Testis (tissue), 3 donors: ENCODE measurements around the gene CMKLR1. TPM values are rescaled to one million over a fixed set of nuclear protein-coding genes. Genes with fewer than 3 reads are reported as not detected.

Experiments used
- DNase-seq: peaks from one replicate; pipeline ENCODE4 v3.0.0-alpha.2; 2019
- H3K27ac ChIP-seq, 2 donors: fragments of 200-600 bp; sonication (generic); one replicate each; pipeline ENCODE4 v1.5.1; 2019
- H3K27me3 ChIP-seq: fragments of 200-600 bp; sonication (generic); one replicate; pipeline ENCODE4 v1.5.1; 2019
- H3K36me3 ChIP-seq: fragments of 200-600 bp; sonication (generic); one replicate; pipeline ENCODE4 v1.5.1; 2017; ENCODE audit warnings: low read depth; ENCODE audit errors: missing control alignments
- H3K4me1 ChIP-seq: fragments of 200-600 bp; sonication (generic); one replicate; pipeline ENCODE4 v1.5.1; 2019
- H3K4me3 ChIP-seq, 2 donors: fragments of 200-600 bp; sonication (generic); one replicate each; pipeline ENCODE4 v1.5.1; 2017 to 2019
- H3K9me3 ChIP-seq: fragments of 200-600 bp; sonication (generic); one replicate; pipeline ENCODE4 v1.5.1; 2017
- POLR2A ChIP-seq: fragments of 450-650 bp; IDR thresholded peaks from one replicate; pipeline ENCODE4 v1.6.1; 2017; ENCODE audit warnings: antibody characterized with exemption, mild to moderate bottlenecking, moderate library complexity
- WGBS, 2 donors: methylation state at CpG; one replicate each; pipeline ENCODE4 v1.1.5; 2018; 5-methylcytosine and 5-hydroxymethylcytosine counted together
- intact Hi-C: fragments of 100-400 bp; cut with DNase I; formaldehyde crosslinking; loops from one replicate; pipeline ENCODE4 v1.15.1; 2023; ENCODE audit warnings: low total_unique reads
- polyA plus RNA-seq: library from polyadenylated mRNA; stranded (reverse); fragments of 350-450 nt; fragmentation: Illumina TruSeq; extraction: RNeasy Lipid Tissue Mini Kit (QIAGEN cat#74804); gene quantifications from one replicate; pipeline ENCODE4 v1.2.3, GENCODE V29; 2014; ENCODE audit warnings: low read depth, low replicate concordance; ENCODE audit not compliant: insufficient read depth
- total RNA-seq, 2 donors: library from RNA; depleted of rRNA; stranded (reverse); fragments of >200 nt; gene quantifications; one replicate each; pipeline ENCODE4 v1.2.3, GENCODE V29; 2016
- TF ChIP-seq, protein P1 (sequence below), 3 experiments: fragments of 450-650 bp in 2 of 3; fragments of 200-600 bp in 1 of 3; sonication (generic) in 1 of 3; IDR thresholded peaks; one replicate each; pipeline ENCODE4 v1.5.1; 2016 to 2019; ENCODE audit warnings: antibody characterized with exemption in 3 of 3, mild to moderate bottlenecking in 2 of 3, moderate library complexity in 1 of 3

The CMKLR1 gene
- total and polyA plus RNA-seq, 3 donors from 2014 or later: 2.4 to 9.5 (median 4.8) TPM

DNA sequence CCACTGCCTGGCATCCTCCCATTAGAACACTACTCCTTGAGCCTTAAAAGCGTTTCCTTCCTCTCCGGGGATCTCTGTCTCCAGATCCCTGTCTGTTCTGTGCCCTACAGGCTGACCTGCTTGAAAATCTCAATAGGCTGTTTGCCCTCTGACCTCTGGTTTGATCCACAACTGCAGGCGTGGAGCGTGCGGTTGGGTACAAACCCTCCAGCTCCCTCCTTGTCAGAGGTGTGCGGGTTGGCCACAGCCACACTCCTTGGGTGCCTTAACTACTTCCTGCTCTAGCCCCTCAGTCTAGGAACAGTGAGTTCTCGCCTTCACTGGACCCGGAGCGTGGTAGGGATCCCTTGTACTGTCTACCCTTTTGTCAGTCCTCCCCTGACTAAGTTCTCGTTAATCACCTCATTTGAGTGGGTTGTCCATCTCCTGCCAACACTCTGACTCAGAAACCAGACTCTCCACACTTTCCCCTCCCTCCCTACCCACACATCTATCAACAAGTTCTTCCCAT is 33.1 kb downstream of the CMKLR1 start:
- Histone ChIP-seq H3K4me3 (no peak overlapping the region), H3K9me3 (no peaks in the 10 kb centered on the region), H3K36me3 (no peaks in the 10 kb centered on the region), H3K4me1 (peaks cover 50% of the 10 kb centered on the region), H3K27ac (peak overlapping the region; percentile 58 to 88), H3K27me3 (no peaks in the 10 kb centered on the region)
- intact Hi-C loops: no loop called here
- DNase-seq: no peak
- WGBS, 2 donors: 44 to 48% methylated on average over 10 of the region's 10 CpGs
- TF ChIP-seq, protein P1, sequence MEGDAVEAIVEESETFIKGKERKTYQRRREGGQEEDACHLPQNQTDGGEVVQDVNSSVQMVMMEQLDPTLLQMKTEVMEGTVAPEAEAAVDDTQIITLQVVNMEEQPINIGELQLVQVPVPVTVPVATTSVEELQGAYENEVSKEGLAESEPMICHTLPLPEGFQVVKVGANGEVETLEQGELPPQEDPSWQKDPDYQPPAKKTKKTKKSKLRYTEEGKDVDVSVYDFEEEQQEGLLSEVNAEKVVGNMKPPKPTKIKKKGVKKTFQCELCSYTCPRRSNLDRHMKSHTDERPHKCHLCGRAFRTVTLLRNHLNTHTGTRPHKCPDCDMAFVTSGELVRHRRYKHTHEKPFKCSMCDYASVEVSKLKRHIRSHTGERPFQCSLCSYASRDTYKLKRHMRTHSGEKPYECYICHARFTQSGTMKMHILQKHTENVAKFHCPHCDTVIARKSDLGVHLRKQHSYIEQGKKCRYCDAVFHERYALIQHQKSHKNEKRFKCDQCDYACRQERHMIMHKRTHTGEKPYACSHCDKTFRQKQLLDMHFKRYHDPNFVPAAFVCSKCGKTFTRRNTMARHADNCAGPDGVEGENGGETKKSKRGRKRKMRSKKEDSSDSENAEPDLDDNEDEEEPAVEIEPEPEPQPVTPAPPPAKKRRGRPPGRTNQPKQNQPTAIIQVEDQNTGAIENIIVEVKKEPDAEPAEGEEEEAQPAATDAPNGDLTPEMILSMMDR (IDR thresholded peaks at IDR 0.05): no peak
- TF ChIP-seq POLR2A: no peak

DNA sequence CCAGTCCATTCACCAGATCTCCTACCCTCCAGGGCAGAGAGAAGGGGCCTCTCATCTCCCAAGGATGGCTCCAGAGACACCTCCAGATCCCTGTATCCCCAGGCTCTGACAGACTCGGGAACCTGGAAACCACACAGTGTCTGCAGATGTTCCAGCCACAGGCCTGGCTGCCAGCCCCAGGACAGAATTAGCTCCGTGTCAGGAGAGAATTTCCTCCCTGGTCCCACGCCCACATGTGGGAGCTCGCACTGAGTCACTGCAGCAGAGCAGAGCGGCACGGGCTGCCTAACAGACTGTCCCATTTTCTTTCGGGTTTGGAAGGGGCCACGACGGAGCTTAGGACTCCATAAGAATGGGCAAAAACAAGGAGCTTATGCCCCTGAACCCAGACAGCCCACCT is 33.6 kb downstream of the CMKLR1 start:
- Histone ChIP-seq H3K4me3 (no peak overlapping the region), H3K36me3 (no peaks in the 10 kb centered on the region), H3K4me1 (peaks cover 50% of the 10 kb centered on the region), H3K27me3 (no peaks in the 10 kb centered on the region), H3K27ac (peak overlapping the region; percentile 58 to 88), H3K9me3 (no peaks in the 10 kb centered on the region)
- 39 to 47% methylated on average over 6 to 9 of the region's 9 CpGs for WGBS, 2 donors
- no peak for TF ChIP-seq POLR2A
- TF ChIP-seq, protein P1 (IDR thresholded peaks at IDR 0.05): no peak
- intact Hi-C loops: no loop called here
- peak; percentile 87 for DNase-seq

DNA sequence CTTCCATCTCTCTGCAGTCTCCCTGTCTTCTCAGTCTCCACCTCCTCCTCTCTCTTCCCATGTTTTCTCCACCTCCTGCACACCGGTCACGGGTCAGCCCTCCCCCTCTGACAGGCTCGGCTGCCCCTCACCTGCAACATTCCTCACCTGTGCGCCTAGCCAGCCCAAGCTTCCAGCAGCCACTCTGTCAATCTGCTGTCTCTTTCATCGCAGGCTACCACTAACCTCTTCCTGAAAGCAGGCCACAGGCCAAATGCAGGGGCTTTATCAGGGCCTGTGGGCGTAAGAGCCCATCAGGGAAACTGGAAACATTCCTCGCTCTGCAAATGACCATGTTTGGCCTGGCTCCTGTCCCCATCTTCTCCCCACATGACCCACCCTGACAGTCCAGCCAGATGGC is 34.5 kb downstream of the CMKLR1 start:
- TF ChIP-seq, protein P1 (IDR thresholded peaks at IDR 0.05): no peak
- TF ChIP-seq POLR2A: no peak
- Histone ChIP-seq H3K9me3 (no peaks in the 10 kb centered on the region), H3K27me3 (no peaks in the 10 kb centered on the region), H3K4me3 (no peak overlapping the region), H3K27ac (peak overlapping the region in 1 of 2 donors; percentile 88), H3K4me1 (peaks cover 50% of the 10 kb centered on the region), H3K36me3 (no peaks in the 10 kb centered on the region)
- intact Hi-C loops: no loop called here
- WGBS, 2 donors: 47 to 69% methylated on average over 5 to 7 of the region's 7 CpGs
- DNase-seq: no peak

DNA sequence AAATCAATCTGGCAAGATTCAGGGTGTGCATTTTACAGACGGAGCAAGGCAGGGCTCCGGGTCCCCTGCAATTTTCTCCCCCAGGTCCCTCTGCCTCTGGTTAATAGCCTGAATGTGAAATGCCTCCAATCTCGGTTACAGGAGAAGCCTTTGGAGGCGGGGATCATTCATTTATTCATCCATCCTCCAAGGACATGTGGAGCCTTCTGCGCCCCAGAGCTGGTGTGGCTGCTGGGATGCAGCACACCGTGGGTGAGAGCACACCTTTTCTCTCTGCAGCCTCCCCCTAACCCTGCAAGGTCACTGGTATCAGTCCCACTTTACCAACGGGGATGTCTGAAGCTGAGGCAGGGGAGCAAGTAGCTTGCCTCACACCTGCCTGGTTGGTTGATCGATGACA is 35.4 kb downstream of the CMKLR1 start:
- Histone ChIP-seq H3K36me3 (no peaks in the 10 kb centered on the region), H3K27ac (peak overlapping the region in 1 of 2 donors; percentile 88), H3K4me1 (peaks cover 50% of the 10 kb centered on the region), H3K4me3 (no peak overlapping the region), H3K27me3 (no peaks in the 10 kb centered on the region), H3K9me3 (no peaks in the 10 kb centered on the region)
- DNase-seq: no peak
- intact Hi-C loops: no loop called here
- TF ChIP-seq POLR2A: no peak
- TF ChIP-seq, protein P1 (IDR thresholded peaks at IDR 0.05): no peak
- 62 to 66% methylated on average over 6 to 8 of the region's 8 CpGs for WGBS, 2 donors
